AG08396 (cell line): Measurements from ENCODE around the gene ENPP7.

Experiments
- DNase-seq: peaks from one replicate; pipeline ENCODE4 v3.0.0; 2012; ENCODE audit warnings: low spot score, mixed read lengths

ENPP7 gene

DNA sequence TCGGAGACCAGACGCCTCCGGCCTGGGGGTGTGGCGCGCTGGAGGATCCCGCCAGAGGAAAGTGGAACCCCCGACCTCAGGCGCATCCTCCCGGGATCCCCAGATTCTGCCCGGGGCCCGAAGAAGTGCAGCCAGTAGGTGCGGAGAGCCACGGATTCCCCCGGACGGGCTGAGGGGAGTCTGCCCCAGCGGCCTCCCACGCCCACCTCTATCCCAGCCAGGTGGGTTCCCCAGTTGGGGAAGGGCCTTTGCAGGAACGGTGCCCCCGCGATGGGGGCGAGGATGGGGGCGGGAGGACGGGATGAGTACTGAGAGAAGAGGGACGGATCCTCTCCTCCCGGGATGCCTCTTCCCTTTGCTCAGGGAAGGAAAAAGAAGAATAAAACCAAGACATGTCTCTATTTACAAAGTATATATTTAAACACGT, 61.0 kb downstream of the ENPP7 start:
- DNase-seq = no peak
